Measurements from ENCODE around the gene NLE1.

The NLE1 gene

DNA sequence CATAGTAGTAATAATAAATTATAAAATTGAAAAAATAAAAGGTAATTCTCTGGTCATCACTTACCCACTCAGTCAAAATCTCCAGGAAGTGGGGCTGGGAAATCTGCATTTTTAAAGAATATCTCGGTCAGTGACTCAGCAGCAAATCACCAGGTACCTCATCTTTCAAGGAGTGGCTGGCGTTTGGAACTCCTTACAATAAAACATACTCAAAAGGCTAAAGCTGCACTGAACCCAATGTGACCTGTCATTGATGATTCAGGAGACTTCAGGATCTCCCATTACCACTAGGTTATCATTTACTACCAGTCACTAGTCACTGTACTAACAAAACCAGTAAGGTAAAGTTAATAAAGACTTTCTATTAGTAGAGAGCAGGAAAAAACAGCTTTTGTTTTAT is 57.1 kb downstream of the NLE1 start:
- DNase-seq: no peak

DNA sequence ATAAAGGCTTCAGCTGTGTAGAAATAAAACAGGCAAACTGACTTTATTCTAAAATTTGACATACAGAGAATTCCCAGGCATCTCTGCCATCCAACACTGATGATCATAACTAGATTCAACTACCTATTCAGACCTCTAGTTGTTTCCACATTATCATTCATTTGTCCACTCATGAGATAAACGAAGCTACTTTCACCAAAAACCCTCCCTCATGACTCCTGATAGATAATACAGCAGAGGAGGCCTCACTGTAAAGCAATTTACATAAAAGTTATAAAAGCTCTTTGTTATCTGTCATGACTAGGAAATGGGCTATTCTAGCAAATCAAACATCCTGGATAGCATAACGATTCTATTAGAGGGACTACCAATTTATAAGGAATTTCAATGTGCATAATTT is 59.0 kb downstream of the NLE1 start:
- DNase-seq: peak; percentile 19 to 35

DNA sequence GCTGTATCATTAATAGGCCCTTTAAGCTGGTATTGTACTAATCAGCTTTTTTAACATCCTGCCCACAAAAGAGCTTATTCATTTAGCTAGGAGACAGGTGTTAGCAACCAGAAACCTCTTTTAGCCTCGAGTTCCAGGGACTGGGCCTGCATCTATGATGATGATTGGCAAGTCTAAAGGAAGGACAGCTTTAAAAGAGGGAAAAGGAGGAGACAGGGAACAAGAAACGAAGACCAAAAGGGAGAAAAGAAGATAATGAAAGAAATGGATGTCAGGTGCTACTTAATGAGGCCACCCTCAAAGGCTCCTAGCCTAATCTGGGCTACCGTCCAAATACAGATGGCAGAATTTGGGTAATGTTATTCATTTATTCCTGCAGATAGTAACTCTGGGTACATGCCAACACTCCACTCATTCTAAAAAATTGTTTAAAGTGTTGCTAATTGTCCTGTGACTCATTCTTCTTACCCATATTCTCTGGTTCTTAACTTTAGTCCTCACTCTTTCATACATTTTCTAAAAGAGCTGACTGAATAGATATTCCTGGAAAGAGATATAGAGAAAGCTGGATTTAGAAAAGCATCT is 59.9 kb downstream of the NLE1 start:
- DNase-seq: peak; percentile 13 to 39

DNA sequence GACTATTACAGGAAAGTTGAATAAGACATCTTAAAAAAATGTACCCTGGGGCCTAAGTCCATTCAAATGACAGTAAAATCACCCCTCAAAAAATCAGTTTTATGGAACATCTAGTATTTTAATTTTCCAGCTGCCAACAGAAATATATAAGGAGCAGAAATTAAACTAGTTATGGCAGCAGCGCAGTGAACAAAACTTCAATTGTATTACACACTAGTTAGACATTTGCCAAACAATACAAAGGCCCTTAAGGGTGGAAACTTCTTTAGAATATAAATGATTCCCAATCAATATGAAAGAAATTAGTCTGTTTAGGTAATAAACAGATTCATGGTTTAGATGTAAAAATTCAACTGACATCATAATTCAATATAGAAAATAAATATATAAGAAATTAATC is 60.5 kb downstream of the NLE1 start:
- no peak for DNase-seq

DNA sequence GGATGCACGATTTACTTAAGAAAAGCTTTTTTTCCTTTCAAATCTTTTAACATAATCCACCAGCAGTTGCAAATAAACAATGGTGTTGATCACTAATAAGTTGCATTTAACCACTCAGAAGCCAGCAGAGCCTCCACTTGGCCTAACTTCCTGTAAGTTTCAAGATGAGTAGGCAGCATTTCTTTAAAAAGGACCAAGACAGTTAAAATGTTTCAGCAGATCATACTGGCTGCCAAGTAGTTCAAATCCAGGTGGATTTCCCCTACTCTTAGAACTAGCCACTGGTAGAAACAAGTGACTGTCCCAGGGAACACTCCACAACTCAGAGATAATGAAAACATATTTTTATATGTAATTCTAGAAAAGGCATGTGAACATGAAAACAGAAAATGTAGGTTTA is 61.6 kb downstream of the NLE1 start:
- no peak for DNase-seq

DNA sequence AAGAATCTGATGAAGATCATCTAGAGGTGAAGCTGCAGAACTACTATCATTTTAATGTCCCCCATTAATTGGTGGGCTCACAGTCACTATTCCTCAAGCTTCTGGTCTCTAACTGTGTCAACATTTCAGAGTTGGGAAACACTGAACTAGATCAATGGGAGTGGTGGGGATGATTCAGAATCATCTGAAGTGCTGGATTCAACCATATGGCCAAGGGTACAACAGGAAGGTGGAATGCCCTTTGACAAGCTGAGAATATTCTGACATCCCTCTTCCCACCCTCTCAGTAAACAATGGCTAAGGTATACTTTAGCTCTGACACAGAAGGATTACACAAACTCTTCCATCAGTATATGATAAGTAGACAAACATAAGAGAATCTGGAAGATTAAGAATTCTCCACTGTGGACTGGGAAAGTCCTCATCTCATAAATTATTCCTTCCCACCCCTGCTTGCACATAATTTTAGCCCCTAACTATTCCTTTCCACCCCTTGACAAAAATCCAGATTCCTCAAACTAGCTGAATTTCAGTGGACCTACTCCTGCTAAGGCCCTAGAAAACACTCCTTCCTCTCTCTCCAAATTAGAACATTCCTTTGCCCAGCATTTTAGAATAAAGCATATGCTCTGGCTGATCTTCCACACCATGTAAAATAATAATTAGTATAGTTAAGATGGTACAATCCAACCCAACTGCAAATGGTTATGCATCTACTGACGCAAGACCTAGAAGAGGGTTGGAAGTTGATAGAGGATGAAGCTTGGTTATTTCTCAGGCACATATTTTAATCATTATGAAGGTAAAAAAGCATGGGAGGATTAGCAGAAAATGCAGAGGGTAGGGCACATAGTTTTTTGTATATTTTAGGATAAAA is 62.3 kb downstream of the NLE1 start:
- DNase-seq: no peak

Data from NCI-H526 (cell line).